DMS79 (cell line): Measurements from ENCODE around the gene ITSN1.
"Not testable (repeated sequence)": the region's sequence is repeated elsewhere in the genome, so short reads cannot be mapped to it uniquely, and the experiment has no call there.

ENCODE experiments used
- DNase-seq: peaks from one replicate; lab custom pipeline; 2025; lab: John Stamatoyannopoulos, UW

Gene ITSN1

GRCh38 chr21:33770542-33770941 lies 128.2 kb downstream of the ITSN1 start:
- DNase-seq = no peak

GRCh38 chr21:33771976-33772375 lies 129.7 kb downstream of the ITSN1 start:
- DNase-seq = no peak

- DNase-seq = no peak
Measured at GRCh38 chr21:33774551-33774950, 132.2 kb downstream of the ITSN1 start.

- no peak for DNase-seq
Measured at GRCh38 chr21:33775100-33775828, 133.0 kb downstream of the ITSN1 start.

GRCh38 chr21:33780631-33781030 lies 138.3 kb downstream of the ITSN1 start:
- no peak for DNase-seq

GRCh38 chr21:33781121-33781520 lies 138.8 kb downstream of the ITSN1 start:
- DNase-seq = no peak

- no peak for DNase-seq
Measured at GRCh38 chr21:33783187-33783979, 141.1 kb downstream of the ITSN1 start.

GRCh38 chr21:33787431-33787830 lies 145.1 kb downstream of the ITSN1 start:
- DNase-seq = no peak

- not testable (repeated sequence) for DNase-seq
Measured at GRCh38 chr21:33788438-33788837, 146.1 kb downstream of the ITSN1 start.

- DNase-seq = no peak
Measured at GRCh38 chr21:33789697-33790096, 147.4 kb downstream of the ITSN1 start.

- DNase-seq = no peak
Measured at GRCh38 chr21:33791073-33791472, 148.8 kb downstream of the ITSN1 start.

- DNase-seq = no peak
Measured at GRCh38 chr21:33794596-33794995, 152.3 kb downstream of the ITSN1 start.

GRCh38 chr21:33797565-33797964 lies 155.3 kb downstream of the ITSN1 start:
- DNase-seq = no peak

- no peak for DNase-seq
Measured at GRCh38 chr21:33799378-33800090, 157.2 kb downstream of the ITSN1 start.

GRCh38 chr21:33800753-33801423 lies 158.6 kb downstream of the ITSN1 start:
- DNase-seq = no peak

GRCh38 chr21:33801424-33802405 lies 159.4 kb downstream of the ITSN1 start:
- DNase-seq = peak; percentile 87

- DNase-seq = no peak
Measured at GRCh38 chr21:33802481-33802880, 160.2 kb downstream of the ITSN1 start.

GRCh38 chr21:33808715-33809367 lies 166.5 kb downstream of the ITSN1 start:
- no peak for DNase-seq

GRCh38 chr21:33810766-33811165 lies 168.5 kb downstream of the ITSN1 start:
- DNase-seq = no peak
